Activated T-cell treated with anti-CD3 and anti-CD28 coated beads, Interleukin-2, amount 50 U/mL, for 4 hours (primary cell): ENCODE measurements around the gene ATXN1. TPM values are rescaled to one million over a fixed set of nuclear protein-coding genes. Genes with fewer than 3 reads are reported as not detected.

Experiments
- ATAC-seq, 2 donors: fragments of 200-7000 bp; cut with Tn5 transposase; one replicate each; pipeline ENCODE4 v1.10.0; 2021
- DNase-seq: peaks from one replicate; pipeline ENCODE4 v3.0.0-alpha.2; 2020
- H3K27me3 Mint-ChIP-seq: one replicate; pipeline ENCODE4 v1.8.0; 2021; ENCODE audit warnings: low read depth, mixed read lengths
- H3K36me3 Mint-ChIP-seq: one replicate; pipeline ENCODE4 v1.8.0; 2022; ENCODE audit warnings: mixed read lengths; ENCODE audit not compliant: insufficient read depth
- H3K4me1 Mint-ChIP-seq: one replicate; pipeline ENCODE4 v1.8.0; 2021; ENCODE audit warnings: low read depth, mixed read lengths
- H3K4me3 Mint-ChIP-seq: one replicate; pipeline ENCODE4 v1.8.0; 2021; ENCODE audit warnings: mild to moderate bottlenecking, moderate library complexity, mixed read lengths
- H3K9me3 Mint-ChIP-seq: one replicate; pipeline ENCODE4 v1.8.0; 2021; ENCODE audit warnings: mixed read lengths
- total RNA-seq, 3 donors: library from RNA; stranded (reverse); gene quantifications; one replicate each; pipeline ENCODE4 v1.2.1, GENCODE V29; 2021

The ATXN1 gene
- total RNA-seq, 3 donors from 2014 or later: 39.5 to 63.8 (median 45.1) TPM

- Mint-ChIP-seq H3K4me3 (peak overlapping the region; percentile 61), H3K36me3 (peaks cover 14% of the 10 kb centered on the region), H3K27me3 (no peaks in the 10 kb centered on the region), H3K9me3 (no peaks in the 10 kb centered on the region), H3K4me1 (peaks cover 60% of the 10 kb centered on the region)
- DNase-seq (peak; percentile 20), ATAC-seq (peak; percentile 57 to 79)
These were observed 29.7 kb downstream of the ATXN1 start for GRCh38 chr6:16731478-16732051.

GRCh38 chr6:16730738-16731477 lies 30.4 kb downstream of the ATXN1 start:
- no peaks in the 10 kb centered on the region for H3K27me3 Mint-ChIP-seq
- H3K36me3 Mint-ChIP-seq: peaks cover 16% of the 10 kb centered on the region
- no peak for DNase-seq
- H3K4me3 Mint-ChIP-seq: peak overlapping the region; percentile 61
- H3K9me3 Mint-ChIP-seq: no peaks in the 10 kb centered on the region
- H3K4me1 Mint-ChIP-seq: peaks cover 60% of the 10 kb centered on the region
- ATAC-seq: no peak

- H3K9me3 Mint-ChIP-seq: no peaks in the 10 kb centered on the region
- DNase-seq: no peak
- H3K4me3 Mint-ChIP-seq: no peak overlapping the region
- ATAC-seq: no peak
- H3K27me3 Mint-ChIP-seq: no peaks in the 10 kb centered on the region
- peaks cover 68% of the 10 kb centered on the region for H3K4me1 Mint-ChIP-seq
- peaks cover 18% of the 10 kb centered on the region for H3K36me3 Mint-ChIP-seq
These were observed 31.5 kb downstream of the ATXN1 start for GRCh38 chr6:16729744-16730143.

- Mint-ChIP-seq H3K9me3 (no peaks in the 10 kb centered on the region), H3K4me3 (peak overlapping the region; percentile 8), H3K36me3 (peaks cover 17% of the 10 kb centered on the region), H3K4me1 (peaks cover 71% of the 10 kb centered on the region), H3K27me3 (no peaks in the 10 kb centered on the region)
- no peak for DNase-seq
- ATAC-seq: peak; percentile 46 to 64
These were observed 32.0 kb downstream of the ATXN1 start for GRCh38 chr6:16729183-16729691.

- Mint-ChIP-seq H3K36me3 (peaks cover 18% of the 10 kb centered on the region), H3K4me1 (peaks cover 75% of the 10 kb centered on the region), H3K9me3 (no peaks in the 10 kb centered on the region), H3K27me3 (no peaks in the 10 kb centered on the region), H3K4me3 (no peak overlapping the region)
- ATAC-seq (peak in 1 of 2 donors; percentile 8), DNase-seq (no peak)
These were observed 32.6 kb downstream of the ATXN1 start for GRCh38 chr6:16728513-16729182.

- Mint-ChIP-seq H3K27me3 (no peaks in the 10 kb centered on the region), H3K4me1 (peaks cover 74% of the 10 kb centered on the region), H3K36me3 (peaks cover 18% of the 10 kb centered on the region), H3K4me3 (no peak overlapping the region), H3K9me3 (no peaks in the 10 kb centered on the region)
- ATAC-seq (no peak), DNase-seq (no peak)
These were observed 33.3 kb downstream of the ATXN1 start for GRCh38 chr6:16727996-16728395.

GRCh38 chr6:16725145-16725864 lies 36.0 kb downstream of the ATXN1 start:
- Mint-ChIP-seq H3K4me3 (no peak overlapping the region), H3K9me3 (no peaks in the 10 kb centered on the region), H3K4me1 (peaks cover 58% of the 10 kb centered on the region), H3K36me3 (peaks cover 10% of the 10 kb centered on the region), H3K27me3 (no peaks in the 10 kb centered on the region)
- no peak for ATAC-seq
- DNase-seq: no peak

- H3K4me1 Mint-ChIP-seq: peaks cover 53% of the 10 kb centered on the region
These were observed 37.4 kb downstream of the ATXN1 start for GRCh38 chr6:16723826-16724225.

GRCh38 chr6:16723402-16723801 lies 37.9 kb downstream of the ATXN1 start:
- no peak overlapping the region for H3K4me3 Mint-ChIP-seq
- H3K9me3 Mint-ChIP-seq: no peaks in the 10 kb centered on the region
- DNase-seq (no peak), ATAC-seq (no peak)
- H3K4me1 Mint-ChIP-seq: peaks cover 52% of the 10 kb centered on the region
- H3K36me3 Mint-ChIP-seq: peaks cover 14% of the 10 kb centered on the region
- no peaks in the 10 kb centered on the region for H3K27me3 Mint-ChIP-seq

More at GRCh38 chr6:16723826-16724225, 37.4 kb downstream of the ATXN1 start:
- H3K4me3 Mint-ChIP-seq: no peak overlapping the region
- no peaks in the 10 kb centered on the region for H3K9me3 Mint-ChIP-seq
- ATAC-seq (peak; percentile 93), DNase-seq (no peak)
- no peaks in the 10 kb centered on the region for H3K27me3 Mint-ChIP-seq
- H3K36me3 Mint-ChIP-seq: peaks cover 14% of the 10 kb centered on the region

- no peaks in the 10 kb centered on the region for H3K27me3 Mint-ChIP-seq
- peaks cover 52% of the 10 kb centered on the region for H3K4me1 Mint-ChIP-seq
- H3K9me3 Mint-ChIP-seq: no peaks in the 10 kb centered on the region
- H3K36me3 Mint-ChIP-seq: peaks cover 15% of the 10 kb centered on the region
- H3K4me3 Mint-ChIP-seq: no peak overlapping the region
- no peak for DNase-seq
- ATAC-seq: no peak
These were observed 38.6 kb downstream of the ATXN1 start for GRCh38 chr6:16722630-16723029.

GRCh38 chr6:16721977-16722376 lies 39.3 kb downstream of the ATXN1 start:
- ATAC-seq: no peak
- H3K36me3 Mint-ChIP-seq: peaks cover 17% of the 10 kb centered on the region
- no peak for DNase-seq
- peaks cover 53% of the 10 kb centered on the region for H3K4me1 Mint-ChIP-seq
- no peak overlapping the region for H3K4me3 Mint-ChIP-seq
- no peaks in the 10 kb centered on the region for H3K9me3 Mint-ChIP-seq
- H3K27me3 Mint-ChIP-seq: no peaks in the 10 kb centered on the region

- Mint-ChIP-seq H3K36me3 (peaks cover 19% of the 10 kb centered on the region), H3K4me1 (peaks cover 53% of the 10 kb centered on the region), H3K9me3 (no peaks in the 10 kb centered on the region), H3K27me3 (no peaks in the 10 kb centered on the region), H3K4me3 (no peak overlapping the region)
- no peak for DNase-seq
- ATAC-seq: no peak
These were observed 40.4 kb downstream of the ATXN1 start for GRCh38 chr6:16720861-16721260.

- H3K36me3 Mint-ChIP-seq: peaks cover 20% of the 10 kb centered on the region
These were observed 41.8 kb downstream of the ATXN1 start for GRCh38 chr6:16719488-16719887.

GRCh38 chr6:16718356-16718755 lies 42.9 kb downstream of the ATXN1 start:
- H3K36me3 Mint-ChIP-seq: peaks cover 16% of the 10 kb centered on the region
- H3K4me1 Mint-ChIP-seq: peaks cover 49% of the 10 kb centered on the region
- ATAC-seq: no peak
- H3K27me3 Mint-ChIP-seq: no peaks in the 10 kb centered on the region
- no peak for DNase-seq
- no peak overlapping the region for H3K4me3 Mint-ChIP-seq
- H3K9me3 Mint-ChIP-seq: no peaks in the 10 kb centered on the region

More at GRCh38 chr6:16719488-16719887, 41.8 kb downstream of the ATXN1 start:
- ATAC-seq: no peak
- H3K27me3 Mint-ChIP-seq: no peaks in the 10 kb centered on the region
- peaks cover 48% of the 10 kb centered on the region for H3K4me1 Mint-ChIP-seq
- no peak overlapping the region for H3K4me3 Mint-ChIP-seq
- H3K9me3 Mint-ChIP-seq: no peaks in the 10 kb centered on the region
- no peak for DNase-seq
